Calu3 (cell line): ENCODE data around the gene CNTNAP2. TPM values are rescaled to one million over a fixed set of nuclear protein-coding genes. Genes with fewer than 3 reads are reported as not detected.

ENCODE experiments used
- BruUV-seq: library from RNA; stranded (reverse); fragments of 400-500 nt; replicated peaks from 2 replicates; lab custom pipeline; 2021; lab: Mats Ljungman, UMichigan
- CTCF ChIA-PET: fragments of 300-600 bp; sonication (Branson Sonifier 250); formaldehyde crosslinking; loops from one replicate; lab custom pipeline; 2022; ENCODE audit warnings: antibody characterized with exemption; lab: Charles Lee
- DNase-seq: peaks from one replicate; pipeline ENCODE4 v3.0.0; 2022
- H3K27ac Mint-ChIP-seq: one replicate; pipeline ENCODE4 v1.8.0; 2022; ENCODE audit warnings: mixed read lengths; ENCODE audit not compliant: unreplicated experiment
- H3K27me3 Mint-ChIP-seq: one replicate; pipeline ENCODE4 v1.8.0; 2022; ENCODE audit warnings: mixed read lengths; ENCODE audit not compliant: unreplicated experiment
- H3K36me3 Mint-ChIP-seq: one replicate; pipeline ENCODE4 v1.8.0; 2022; ENCODE audit warnings: mild to moderate bottlenecking, moderate library complexity, mixed read lengths; ENCODE audit not compliant: insufficient read depth, unreplicated experiment
- H3K4me1 Mint-ChIP-seq: one replicate; pipeline ENCODE4 v1.8.0; 2022; ENCODE audit warnings: mild to moderate bottlenecking, low read depth, mixed read lengths; ENCODE audit not compliant: unreplicated experiment
- H3K4me3 Mint-ChIP-seq: one replicate; pipeline ENCODE4 v1.8.0; 2022; ENCODE audit warnings: mild to moderate bottlenecking, low read depth, moderate library complexity, mixed read lengths; ENCODE audit not compliant: unreplicated experiment
- H3K9me3 Mint-ChIP-seq: one replicate; pipeline ENCODE4 v1.8.0; 2022; ENCODE audit warnings: low read depth, mixed read lengths; ENCODE audit not compliant: unreplicated experiment
- intact Hi-C: fragments of 100-400 bp; cut with micrococcal nuclease; formaldehyde crosslinking; loops from one replicate; pipeline ENCODE4 v1.10.0; 2022; ENCODE audit not compliant: unreplicated experiment
- total RNA-seq: library from RNA; stranded (reverse); gene quantifications from 2 replicates; pipeline ENCODE4 v1.2.3, GENCODE V29; 2022
- TF ChIP-seq, protein P1 (sequence below): fragments of 200-600 bp; IDR thresholded peaks from one replicate; pipeline ENCODE4 v1.8.0; 2022; ENCODE audit warnings: antibody characterized with exemption; ENCODE audit not compliant: unreplicated experiment

CNTNAP2 gene
- total RNA-seq, 1 experiment from 2014 or later = 1.1 TPM

DNA sequence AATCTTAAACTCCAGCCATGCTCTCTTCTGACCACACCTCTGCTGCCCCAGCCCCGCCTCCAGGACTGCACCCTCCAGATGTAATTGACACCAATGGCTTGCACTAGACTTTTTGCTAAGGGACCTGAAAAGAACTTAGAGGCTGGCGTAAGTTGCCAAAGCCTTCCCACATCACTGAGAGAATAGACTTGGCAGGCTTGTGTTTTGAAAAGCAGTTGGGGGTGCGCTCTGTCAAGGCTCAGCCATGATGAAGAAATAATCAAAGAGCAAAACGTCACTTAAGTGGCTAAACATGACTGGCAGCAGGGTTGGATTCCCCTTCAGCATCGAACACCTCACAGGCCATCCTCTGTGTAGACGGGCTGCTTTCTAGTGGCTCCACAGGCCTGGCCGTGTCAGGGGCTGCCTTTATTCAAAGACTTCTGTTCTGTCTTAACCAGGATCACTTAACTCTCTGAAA lies 2278.8 kb downstream of the CNTNAP2 start:
- H3K27ac Mint-ChIP-seq = no peak overlapping the region
- peaks cover 22% of the 10 kb centered on the region for H3K27me3 Mint-ChIP-seq
- intact Hi-C loops = no loop called here
- no TSS peak for BruUV-seq
- no peaks in the 10 kb centered on the region for H3K36me3 Mint-ChIP-seq
- CTCF ChIA-PET = no interaction called here
- no peak overlapping the region for H3K4me3 Mint-ChIP-seq
- no peak for DNase-seq
- H3K9me3 Mint-ChIP-seq = no peaks in the 10 kb centered on the region
- TF ChIP-seq, protein P1, sequence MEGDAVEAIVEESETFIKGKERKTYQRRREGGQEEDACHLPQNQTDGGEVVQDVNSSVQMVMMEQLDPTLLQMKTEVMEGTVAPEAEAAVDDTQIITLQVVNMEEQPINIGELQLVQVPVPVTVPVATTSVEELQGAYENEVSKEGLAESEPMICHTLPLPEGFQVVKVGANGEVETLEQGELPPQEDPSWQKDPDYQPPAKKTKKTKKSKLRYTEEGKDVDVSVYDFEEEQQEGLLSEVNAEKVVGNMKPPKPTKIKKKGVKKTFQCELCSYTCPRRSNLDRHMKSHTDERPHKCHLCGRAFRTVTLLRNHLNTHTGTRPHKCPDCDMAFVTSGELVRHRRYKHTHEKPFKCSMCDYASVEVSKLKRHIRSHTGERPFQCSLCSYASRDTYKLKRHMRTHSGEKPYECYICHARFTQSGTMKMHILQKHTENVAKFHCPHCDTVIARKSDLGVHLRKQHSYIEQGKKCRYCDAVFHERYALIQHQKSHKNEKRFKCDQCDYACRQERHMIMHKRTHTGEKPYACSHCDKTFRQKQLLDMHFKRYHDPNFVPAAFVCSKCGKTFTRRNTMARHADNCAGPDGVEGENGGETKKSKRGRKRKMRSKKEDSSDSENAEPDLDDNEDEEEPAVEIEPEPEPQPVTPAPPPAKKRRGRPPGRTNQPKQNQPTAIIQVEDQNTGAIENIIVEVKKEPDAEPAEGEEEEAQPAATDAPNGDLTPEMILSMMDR = no peak
- no peaks in the 10 kb centered on the region for H3K4me1 Mint-ChIP-seq

DNA sequence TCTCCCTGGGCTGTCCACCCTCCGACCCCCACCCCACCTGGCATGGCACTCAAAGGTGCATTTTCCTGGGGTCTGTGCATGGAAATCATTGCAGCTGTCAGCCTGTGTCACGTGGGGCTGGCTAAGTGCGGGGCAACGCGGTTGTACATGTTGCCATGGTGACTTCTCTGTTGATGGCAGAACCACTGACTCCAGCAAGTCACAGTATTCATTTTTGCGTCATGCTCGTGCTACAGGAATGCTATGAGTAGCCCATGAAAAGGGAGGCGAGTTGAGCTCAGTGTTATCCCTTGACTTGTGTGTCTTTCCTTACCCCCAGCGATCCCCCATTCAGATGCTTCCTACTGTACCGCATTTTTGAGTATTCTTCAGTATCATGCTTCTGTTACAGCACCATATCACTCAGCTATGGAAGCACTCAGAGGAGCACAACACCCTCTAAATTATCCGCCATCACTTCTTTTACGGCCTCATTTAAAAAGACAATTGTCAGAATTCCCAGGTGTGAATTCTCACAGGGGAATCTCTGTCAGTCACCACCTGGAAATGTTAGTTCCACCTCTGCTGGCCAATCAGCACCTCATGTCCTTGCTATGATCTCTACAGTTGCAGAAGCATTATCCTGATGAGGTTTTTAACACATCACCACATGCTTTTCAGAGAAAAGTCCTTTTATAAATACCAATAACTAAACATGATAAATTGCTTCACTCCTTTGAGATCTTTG lies 2279.6 kb downstream of the CNTNAP2 start:
- Mint-ChIP-seq H3K4me1 (no peaks in the 10 kb centered on the region), H3K9me3 (no peaks in the 10 kb centered on the region), H3K27ac (no peak overlapping the region), H3K36me3 (no peaks in the 10 kb centered on the region), H3K4me3 (no peak overlapping the region), H3K27me3 (peaks cover 22% of the 10 kb centered on the region)
- intact Hi-C loops = no loop called here
- BruUV-seq = no TSS peak
- TF ChIP-seq, protein P1 = no peak
- CTCF ChIA-PET = no interaction called here
- DNase-seq = no peak

DNA sequence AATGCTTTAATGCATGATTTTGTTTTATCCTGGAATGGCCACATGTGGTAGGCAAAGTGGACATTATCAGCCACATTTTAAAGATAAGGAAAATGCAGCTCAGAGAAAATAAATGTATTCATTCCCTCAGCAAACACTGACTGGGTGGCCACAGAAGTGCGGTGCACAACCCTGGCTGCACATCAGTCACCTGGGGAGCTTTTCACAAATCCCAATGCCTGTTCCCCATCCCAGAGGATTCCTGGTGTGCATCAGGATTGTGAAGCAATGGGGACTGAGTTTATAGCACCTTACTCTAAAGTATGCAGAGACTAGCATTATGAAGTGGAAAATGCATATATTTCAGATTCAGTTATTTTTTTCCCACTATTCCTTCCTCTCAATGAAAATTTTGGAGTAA lies 2280.5 kb downstream of the CNTNAP2 start:
- no peaks in the 10 kb centered on the region for H3K9me3 Mint-ChIP-seq
- H3K27ac Mint-ChIP-seq = no peak overlapping the region
- no peak overlapping the region for H3K4me3 Mint-ChIP-seq
- TF ChIP-seq, protein P1 = no peak
- no peaks in the 10 kb centered on the region for H3K36me3 Mint-ChIP-seq
- intact Hi-C loops = no loop called here
- H3K4me1 Mint-ChIP-seq = no peaks in the 10 kb centered on the region
- peaks cover 22% of the 10 kb centered on the region for H3K27me3 Mint-ChIP-seq
- BruUV-seq = no TSS peak
- no peak for DNase-seq
- CTCF ChIA-PET = no interaction called here

DNA sequence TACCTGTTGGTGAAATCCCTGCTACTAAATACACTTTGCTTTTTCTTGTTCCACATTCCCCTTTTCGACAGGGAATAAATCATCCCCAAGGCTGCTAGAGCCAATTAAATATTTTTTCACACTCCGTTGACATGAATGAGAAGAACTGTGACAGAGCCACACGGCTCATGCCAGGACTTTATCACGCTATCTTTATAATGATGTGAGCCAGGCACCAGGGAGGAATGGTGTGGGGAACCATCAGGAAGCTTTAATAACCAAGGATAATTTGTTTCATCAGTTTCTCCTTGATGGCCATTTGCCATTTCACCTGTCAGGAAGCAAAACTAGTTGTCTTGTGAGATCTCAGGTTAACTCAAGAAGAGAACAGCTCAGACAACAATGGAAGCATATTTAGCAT lies 2280.9 kb downstream of the CNTNAP2 start:
- intact Hi-C loops = no loop called here
- TF ChIP-seq, protein P1 = no peak
- CTCF ChIA-PET = no interaction called here
- Mint-ChIP-seq H3K9me3 (no peaks in the 10 kb centered on the region), H3K27me3 (peaks cover 22% of the 10 kb centered on the region), H3K4me1 (no peaks in the 10 kb centered on the region), H3K4me3 (no peak overlapping the region), H3K27ac (no peak overlapping the region), H3K36me3 (no peaks in the 10 kb centered on the region)
- no TSS peak for BruUV-seq
- DNase-seq = no peak
